H9 (cell line): ENCODE results near the gene EFNA5. TPM values are rescaled to one million over a fixed set of nuclear protein-coding genes. Genes with fewer than 3 reads are reported as not detected.

ENCODE experiments used
- DNase-seq: peaks from one replicate; pipeline ENCODE4 v3.0.0-alpha.2; 2017
- H2AFZ ChIP-seq: one replicate; pipeline ENCODE4 v1.6.1; 2013; ENCODE audit warnings: mild to moderate bottlenecking, low read length, control low read depth, moderate library complexity
- H2AK5ac ChIP-seq: 2 replicates; pipeline ENCODE4 v1.6.1; 2013; ENCODE audit warnings: low read length, control low read depth, mixed read lengths; ENCODE audit not compliant: insufficient read length
- H2BK120ac ChIP-seq: one replicate; pipeline ENCODE4 v1.6.1; 2013; ENCODE audit warnings: low read depth, mild to moderate bottlenecking, low read length, control low read depth, inconsistent platforms; ENCODE audit not compliant: poor library complexity, severe bottlenecking
- H2BK12ac ChIP-seq: 2 replicates; pipeline ENCODE4 v1.6.1; 2013; ENCODE audit warnings: low read length, control low read depth, mixed read lengths, low read depth; ENCODE audit not compliant: insufficient read length
- H2BK15ac ChIP-seq: 2 replicates; pipeline ENCODE4 v1.6.1; 2013; ENCODE audit warnings: low read depth, low read length, control low read depth
- H2BK20ac ChIP-seq: one replicate; pipeline ENCODE4 v1.6.1; 2013; ENCODE audit warnings: low read depth, mild to moderate bottlenecking, low read length, control low read depth, inconsistent platforms; ENCODE audit not compliant: poor library complexity, severe bottlenecking
- H2BK5ac ChIP-seq: 2 replicates; pipeline ENCODE4 v1.6.1; 2013; ENCODE audit warnings: low read length, control low read depth, mixed read lengths; ENCODE audit not compliant: insufficient read length
- H3K14ac ChIP-seq: 2 replicates; pipeline ENCODE4 v1.6.1; 2013; ENCODE audit warnings: low read length, control low read depth; ENCODE audit not compliant: insufficient read depth
- H3K18ac ChIP-seq: 2 replicates; pipeline ENCODE4 v1.6.1; 2013; ENCODE audit warnings: low read depth, mild to moderate bottlenecking, mixed read lengths, low read length, control low read depth; ENCODE audit not compliant: insufficient read length
- H3K23ac ChIP-seq: 2 replicates; pipeline ENCODE4 v1.6.1; 2013; ENCODE audit warnings: low read length, control low read depth, mixed read lengths, low read depth; ENCODE audit not compliant: insufficient read length
- H3K23me2 ChIP-seq: 2 replicates; pipeline ENCODE4 v1.6.1; 2013; ENCODE audit warnings: low read depth, mild to moderate bottlenecking, mixed read lengths, low read length, control low read depth; ENCODE audit not compliant: insufficient read length, poor library complexity, severe bottlenecking
- H3K27ac ChIP-seq: 2 replicates; pipeline ENCODE4 v1.5.1; 2013; ENCODE audit warnings: low read length, control low read depth, mixed read lengths, low read depth; ENCODE audit not compliant: insufficient read length
- H3K27me3 ChIP-seq: 2 replicates; pipeline ENCODE4 v1.6.1; 2013; ENCODE audit warnings: low read length, control low read depth, inconsistent platforms; ENCODE audit not compliant: insufficient read depth
- H3K4ac ChIP-seq: 2 replicates; pipeline ENCODE4 v1.6.1; 2013; ENCODE audit warnings: low read depth, mild to moderate bottlenecking, control low read depth, inconsistent platforms, low read length, moderate library complexity
- H3K4me1 ChIP-seq: 2 replicates; pipeline ENCODE4 v1.6.1; 2013; ENCODE audit warnings: low read length, control low read depth, inconsistent platforms; ENCODE audit not compliant: insufficient read depth
- H3K4me2 ChIP-seq: 2 replicates; pipeline ENCODE4 v1.6.1; 2013; ENCODE audit warnings: low read length, control low read depth, mixed read lengths; ENCODE audit not compliant: insufficient read length, insufficient read depth
- H3K56ac ChIP-seq: 2 replicates; pipeline ENCODE4 v1.6.1; 2013; ENCODE audit warnings: low read depth, mild to moderate bottlenecking, mixed read lengths, low read length, control low read depth; ENCODE audit not compliant: insufficient read length
- H3K79me1 ChIP-seq: 2 replicates; pipeline ENCODE4 v1.6.1; 2013; ENCODE audit warnings: low read depth, mild to moderate bottlenecking, moderate library complexity, low read length, control low read depth, inconsistent platforms; ENCODE audit not compliant: insufficient read depth, poor library complexity, severe bottlenecking
- H3K79me2 ChIP-seq: 2 replicates; pipeline ENCODE4 v1.6.1; 2013; ENCODE audit warnings: low read length, control low read depth, inconsistent platforms; ENCODE audit not compliant: insufficient read depth
- H3K9ac ChIP-seq: 2 replicates; pipeline ENCODE4 v1.6.1; 2013; ENCODE audit warnings: low read length, control low read depth, mixed read lengths; ENCODE audit not compliant: insufficient read length; ENCODE audit errors: extremely low read depth
- H3K9me3 ChIP-seq: one replicate; pipeline ENCODE4 v1.6.1; 2013; ENCODE audit warnings: low read depth, low read length, inconsistent platforms; ENCODE audit not compliant: control insufficient read depth
- H3T11ph ChIP-seq: one replicate; pipeline ENCODE4 v1.6.1; 2013; ENCODE audit warnings: mild to moderate bottlenecking, low read length, control low read depth, inconsistent platforms
- H4K20me1 ChIP-seq: one replicate; pipeline ENCODE4 v1.6.1; 2013; ENCODE audit not compliant: control insufficient read depth, insufficient read length, insufficient read depth
- H4K5ac ChIP-seq: 2 replicates; pipeline ENCODE4 v1.6.1; 2013; ENCODE audit warnings: low read depth, mild to moderate bottlenecking, mixed read lengths, low read length, control low read depth; ENCODE audit not compliant: insufficient read length
- H4K8ac ChIP-seq: replicated peaks from 2 replicates; pipeline ENCODE4 v1.6.1; 2013; ENCODE audit warnings: low read length, control low read depth, mixed read lengths, low read depth; ENCODE audit not compliant: insufficient read length
- H4K91ac ChIP-seq: 2 replicates; pipeline ENCODE4 v1.6.1; 2013; ENCODE audit warnings: low read depth, mild to moderate bottlenecking, moderate library complexity, mixed read lengths, low read length, control low read depth; ENCODE audit not compliant: insufficient read length
- H3K27ac Mint-ChIP-seq, 3 experiments: 2 replicates in 2 of 3; 3 replicates in 1 of 3; pipeline ENCODE4 v1.8.0; 2020 to 2021; ENCODE audit warnings: mixed read lengths in 3 of 3, mild to moderate bottlenecking in 1 of 3, moderate library complexity in 1 of 3
- H3K27me3 Mint-ChIP-seq: 2 replicates; pipeline ENCODE4 v1.8.0; 2021; ENCODE audit warnings: low read depth, mild to moderate bottlenecking, moderate library complexity, mixed read lengths
- H3K36me3 Mint-ChIP-seq, 3 experiments: 2 replicates in 2 of 3; 3 replicates in 1 of 3; pipeline ENCODE4 v1.8.0; 2020 to 2021; ENCODE audit warnings: low read depth in 3 of 3, mixed read lengths in 3 of 3; ENCODE audit not compliant: insufficient read depth in 1 of 3
- H3K4me1 Mint-ChIP-seq, 2 experiments: 2 replicates each; pipeline ENCODE4 v1.8.0; 2020; ENCODE audit warnings: mixed read lengths in 2 of 2
- H3K4me3 Mint-ChIP-seq, 2 experiments: 2 replicates in 1 of 2; 3 replicates in 1 of 2; pipeline ENCODE4 v1.8.0; 2020 to 2021; ENCODE audit warnings: mild to moderate bottlenecking in 2 of 2, mixed read lengths in 2 of 2, moderate library complexity in 1 of 2
- H3K9me3 Mint-ChIP-seq, 2 experiments: 2 replicates in 1 of 2; 3 replicates in 1 of 2; pipeline ENCODE4 v1.8.0; 2020; ENCODE audit warnings: mild to moderate bottlenecking in 2 of 2, mixed read lengths in 2 of 2, moderate library complexity in 1 of 2
- WGBS: extraction: QIAGEN DNeasy Blood & Tissue Kit; methylation state at CpG from one replicate; pipeline ENCODE4 v1.1.7; 2013; ENCODE audit warnings: missing lambda C conversion rate, low lambda C conversion rate, mixed read lengths; ENCODE audit not compliant: insufficient read length; ENCODE audit errors: extremely low coverage; 5-methylcytosine and 5-hydroxymethylcytosine counted together
- total RNA-seq: library from RNA; stranded (reverse); gene quantifications from 2 replicates; pipeline ENCODE4 v1.2.1, GENCODE V29; 2021
- TF ChIP-seq, protein P1 (sequence below): fragments of 200-600 bp; sonication (generic); conservative IDR thresholded peaks from 3 replicates; pipeline ENCODE4 v1.8.0; 2021; ENCODE audit warnings: antibody characterized with exemption, mild to moderate bottlenecking

Gene EFNA5
- total RNA-seq, 1 experiment from 2014 or later, result 20.4 TPM

DNA sequence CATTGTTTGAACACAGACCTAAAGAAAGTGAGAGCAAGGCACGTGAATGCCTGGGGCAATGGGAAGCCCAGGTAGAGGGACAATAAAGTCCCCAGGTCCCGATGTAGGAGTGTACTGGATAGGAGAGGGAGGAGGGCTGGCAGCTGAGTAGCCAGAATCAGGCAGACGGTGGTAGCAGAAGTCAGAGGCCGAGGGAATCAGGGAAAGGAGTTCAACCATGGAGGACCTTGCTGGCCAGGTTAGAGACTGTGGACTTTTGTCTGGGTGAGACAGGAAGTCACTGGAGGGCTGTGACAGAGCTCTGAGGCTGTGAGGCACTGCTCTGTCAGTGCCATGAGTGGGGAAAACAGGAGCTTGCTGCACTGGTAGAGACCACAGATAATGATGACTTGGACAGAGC is 248.2 kb downstream of the EFNA5 start:
- no peak overlapping the region for H3K4me3 Mint-ChIP-seq
- H2BK15ac ChIP-seq, result no peak overlapping the region
- H3K14ac ChIP-seq, result no peak overlapping the region; the same call in 1 of the 2 replicates
- no peaks in the 10 kb centered on the region for H3K4me1 ChIP-seq
- no peak overlapping the region for H3K18ac ChIP-seq
- no peak overlapping the region for H3T11ph ChIP-seq
- H2BK20ac ChIP-seq, result no peak overlapping the region
- no peak overlapping the region for H3K9ac ChIP-seq
- no peak overlapping the region for H2AK5ac ChIP-seq
- peak overlapping the region; percentile 77 to 89 (median 78); a peak in 6 of 7 replicates for H3K27ac Mint-ChIP-seq
- TF ChIP-seq, protein P1, sequence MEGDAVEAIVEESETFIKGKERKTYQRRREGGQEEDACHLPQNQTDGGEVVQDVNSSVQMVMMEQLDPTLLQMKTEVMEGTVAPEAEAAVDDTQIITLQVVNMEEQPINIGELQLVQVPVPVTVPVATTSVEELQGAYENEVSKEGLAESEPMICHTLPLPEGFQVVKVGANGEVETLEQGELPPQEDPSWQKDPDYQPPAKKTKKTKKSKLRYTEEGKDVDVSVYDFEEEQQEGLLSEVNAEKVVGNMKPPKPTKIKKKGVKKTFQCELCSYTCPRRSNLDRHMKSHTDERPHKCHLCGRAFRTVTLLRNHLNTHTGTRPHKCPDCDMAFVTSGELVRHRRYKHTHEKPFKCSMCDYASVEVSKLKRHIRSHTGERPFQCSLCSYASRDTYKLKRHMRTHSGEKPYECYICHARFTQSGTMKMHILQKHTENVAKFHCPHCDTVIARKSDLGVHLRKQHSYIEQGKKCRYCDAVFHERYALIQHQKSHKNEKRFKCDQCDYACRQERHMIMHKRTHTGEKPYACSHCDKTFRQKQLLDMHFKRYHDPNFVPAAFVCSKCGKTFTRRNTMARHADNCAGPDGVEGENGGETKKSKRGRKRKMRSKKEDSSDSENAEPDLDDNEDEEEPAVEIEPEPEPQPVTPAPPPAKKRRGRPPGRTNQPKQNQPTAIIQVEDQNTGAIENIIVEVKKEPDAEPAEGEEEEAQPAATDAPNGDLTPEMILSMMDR, result no peak
- no peaks in the 10 kb centered on the region for H3K27me3 ChIP-seq
- H4K91ac ChIP-seq, result no peak overlapping the region
- H2BK12ac ChIP-seq, result no peak overlapping the region
- no CpG with 5 or more reads among the region's 4 CpGs for WGBS
- H3K27me3 Mint-ChIP-seq, result no peaks in the 10 kb centered on the region
- H3K9me3 Mint-ChIP-seq, result no peaks in the 10 kb centered on the region
- no peaks in the 10 kb centered on the region for H3K23me2 ChIP-seq
- peaks cover 0 to 6% (median 5%) of the 10 kb centered on the region in 3 experiments; a peak in 2 of 7 replicates for H3K36me3 Mint-ChIP-seq
- H2AFZ ChIP-seq, result no peak overlapping the region
- no peak overlapping the region for H2BK5ac ChIP-seq
- no peak overlapping the region for H4K8ac ChIP-seq
- no peak overlapping the region for H2BK120ac ChIP-seq
- H4K5ac ChIP-seq, result no peak overlapping the region
- no peak overlapping the region for H3K27ac ChIP-seq
- no peaks in the 10 kb centered on the region for H3K79me2 ChIP-seq
- no peak overlapping the region for H3K4me2 ChIP-seq
- H3K23ac ChIP-seq, result no peak overlapping the region
- H3K56ac ChIP-seq, result no peak overlapping the region
- H3K4ac ChIP-seq, result no peak overlapping the region
- H3K9me3 ChIP-seq, result no peaks in the 10 kb centered on the region
- no peaks in the 10 kb centered on the region for H4K20me1 ChIP-seq
- H3K79me1 ChIP-seq, result no peaks in the 10 kb centered on the region
- H3K4me1 Mint-ChIP-seq, result peaks cover 6 to 8% of the 10 kb centered on the region in 2 experiments
- DNase-seq, result peak; percentile 33
